AG09319 (cell line): ENCODE results near the gene ASB5.

Experiments
- DNase-seq: peaks from one replicate; pipeline ENCODE4 v3.0.0-alpha.2; 2010; ENCODE audit warnings: low read depth; ENCODE audit errors: extremely low read depth
- CTCF ChIP-seq: IDR thresholded peaks from 2 replicates; pipeline ENCODE4 v1.5.1; 2011; ENCODE audit warnings: low read depth, mild to moderate bottlenecking, inconsistent platforms, low read length, moderate library complexity

The ASB5 gene

DNA sequence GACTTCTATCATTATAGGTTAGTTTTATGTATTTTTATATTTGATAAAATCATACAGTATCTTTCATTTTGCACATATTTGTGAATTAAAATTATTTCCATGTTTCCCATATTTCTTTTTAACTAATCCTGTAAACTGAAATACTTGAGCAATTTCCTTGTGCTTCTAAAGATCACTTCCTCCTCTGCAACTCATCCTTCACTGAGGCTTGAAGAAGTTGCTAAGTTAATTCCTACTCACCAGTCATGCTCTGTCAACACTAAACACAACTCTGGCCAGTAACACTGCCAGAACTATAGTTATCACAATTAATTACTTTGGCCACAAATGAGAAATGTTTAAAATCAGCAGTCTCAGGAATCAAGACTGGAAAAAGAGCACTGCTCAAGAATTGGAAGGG lies 80.4 kb downstream of the ASB5 start:
- DNase-seq: no peak
- no peak for TF ChIP-seq CTCF

DNA sequence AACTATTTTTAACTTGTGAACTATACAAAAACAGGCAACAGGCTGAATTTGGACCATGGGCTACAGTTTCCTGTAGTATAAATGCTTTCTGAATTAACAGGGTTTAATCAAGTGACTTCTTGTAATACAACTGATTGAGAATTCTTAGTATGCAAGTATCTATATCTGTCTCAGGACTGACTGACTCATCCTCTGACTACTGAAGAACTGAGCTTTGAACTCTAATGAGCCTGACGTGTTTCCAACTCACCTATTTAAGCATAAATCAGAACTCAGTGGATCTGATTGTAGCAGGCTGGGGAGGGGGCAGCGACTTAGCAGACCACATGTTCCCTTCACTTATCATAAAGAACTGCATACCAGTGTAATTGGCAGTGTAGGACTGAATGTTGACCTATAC lies 81.4 kb downstream of the ASB5 start:
- no peak for TF ChIP-seq CTCF
- no peak for DNase-seq

DNA sequence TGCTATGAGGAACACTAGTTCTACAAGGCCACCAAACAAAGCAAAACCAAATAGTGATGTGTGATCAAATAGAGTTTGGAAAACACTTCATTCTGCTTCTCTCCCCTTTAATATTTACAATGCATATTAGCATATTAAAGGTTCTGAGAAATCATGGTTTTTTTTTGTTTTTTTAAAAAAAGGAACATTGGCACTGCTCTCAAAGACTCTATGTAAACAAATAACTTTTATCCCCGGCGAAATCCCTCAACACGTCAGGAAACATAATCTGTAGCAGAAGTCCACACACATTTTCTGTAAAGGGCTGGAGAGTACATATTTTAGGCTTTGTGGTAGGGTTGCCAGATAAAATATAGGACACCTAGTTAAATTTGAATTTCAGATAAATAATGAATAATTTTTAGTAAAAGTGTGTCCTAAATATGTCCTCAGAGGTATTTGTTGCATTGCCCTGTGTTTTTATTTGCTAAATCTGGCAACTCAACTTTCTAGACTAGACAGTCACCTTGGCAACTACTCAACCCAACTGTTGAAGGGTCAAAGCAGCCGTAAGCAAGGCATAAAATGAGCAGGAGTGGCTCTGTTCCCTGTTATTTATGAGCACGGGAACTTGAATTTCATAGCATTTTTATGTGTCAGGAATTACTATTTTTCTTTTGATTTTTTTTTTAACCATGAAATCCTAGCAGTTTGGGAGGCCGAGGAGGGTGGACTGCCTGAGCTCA lies 82.2 kb downstream of the ASB5 start:
- DNase-seq: no peak
- TF ChIP-seq CTCF: no peak

DNA sequence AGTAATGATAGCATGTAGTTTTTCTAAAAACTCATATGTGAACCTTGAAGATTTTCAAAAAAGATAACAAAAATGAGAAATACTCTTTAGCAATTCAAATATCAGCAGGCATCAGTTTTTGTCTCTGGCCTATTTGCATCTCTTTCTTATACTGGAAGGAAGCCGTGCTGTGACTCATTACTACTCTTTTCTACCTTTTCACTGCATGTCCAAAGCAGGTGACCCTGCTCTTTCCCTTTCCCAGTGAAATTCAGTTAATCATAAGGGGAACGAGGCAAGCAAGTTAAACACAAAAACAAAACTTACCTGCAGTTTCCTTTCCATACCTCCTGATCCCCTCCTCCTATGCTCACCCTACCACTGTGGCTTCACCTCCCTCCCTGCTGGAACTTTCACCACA lies 83.0 kb downstream of the ASB5 start:
- no peak for TF ChIP-seq CTCF
- DNase-seq: no peak

DNA sequence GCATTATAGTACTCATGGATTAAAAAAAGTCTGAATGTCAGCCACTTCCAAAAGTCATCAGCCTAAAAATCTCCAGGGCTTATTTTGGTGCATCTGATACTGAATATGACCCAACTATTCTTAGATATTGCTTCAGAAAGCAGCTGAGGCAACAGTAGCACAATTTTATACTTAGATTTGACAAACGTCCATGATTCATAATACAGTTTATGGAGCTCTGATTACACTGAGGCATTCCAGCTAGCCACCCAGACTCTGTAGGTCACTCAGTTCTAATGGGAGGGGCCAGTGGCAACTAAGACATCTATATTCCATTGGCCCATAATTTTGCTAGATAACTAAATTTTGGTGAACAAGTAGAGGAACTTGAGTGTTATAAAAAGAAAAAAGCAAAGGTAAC lies 84.0 kb downstream of the ASB5 start:
- no peak for TF ChIP-seq CTCF
- peak; percentile 71 for DNase-seq
